HepG2 (cell line): ENCODE measurements around the gene TPRKB. TPM values are rescaled to one million over a fixed set of nuclear protein-coding genes. Genes with fewer than 3 reads are reported as not detected.
A peak's percentile ranks its signal among the peaks of the same experiment; 100 is the strongest.

Source experiments
- AHR ChIP-seq: IDR thresholded peaks from 2 replicates; pipeline ENCODE4 v1.6.1; 2018; ENCODE audit warnings: missing genetic modification reagents, missing compliant biosample characterization
- CEBPZ ChIP-seq: IDR thresholded peaks from 2 replicates; pipeline ENCODE4 v1.6.1; 2012; ENCODE audit warnings: low read length, improper control_type of control experiment
- HIVEP1 ChIP-seq: sonication (generic); formaldehyde crosslinking; IDR thresholded peaks from 2 replicates; pipeline ENCODE4 v1.4.0; 2020; ENCODE audit warnings: mild to moderate bottlenecking, missing genetic modification reagents
- HMGXB4 ChIP-seq, 2 experiments: sonication (generic) in 1 of 2; formaldehyde crosslinking in 1 of 2; IDR thresholded peaks; 2 replicates each; pipeline versions ENCODE4 v1.4.0 to v1.6.1; 2018 to 2020; ENCODE audit warnings: missing genetic modification reagents in 2 of 2, borderline replicate concordance in 1 of 2, low read depth in 1 of 2, mild to moderate bottlenecking in 1 of 2, missing biosample characterization in 1 of 2
- KMT2B ChIP-seq: IDR thresholded peaks from 2 replicates; pipeline ENCODE4 v1.6.1; 2016; ENCODE audit warnings: missing genetic modification reagents, missing compliant biosample characterization
- MLX ChIP-seq: IDR thresholded peaks from 2 replicates; pipeline ENCODE4 v1.6.1; 2016
- NCOA2 ChIP-seq: sonication (generic); formaldehyde crosslinking; IDR thresholded peaks from 2 replicates; pipeline ENCODE4 v1.8.0; 2022; ENCODE audit warnings: inconsistent platforms
- NONO ChIP-seq, 2 experiments: fragments of 450-650 bp in 1 of 2; sonication (generic) in 1 of 2; formaldehyde crosslinking in 1 of 2; IDR thresholded peaks in 1 of 2; conservative IDR thresholded peaks in 1 of 2; 2 replicates each; pipeline versions ENCODE4 v1.6.1 to v1.8.0; 2017 to 2022; ENCODE audit warnings: mild to moderate bottlenecking in 1 of 2, missing genetic modification reagents in 1 of 2, moderate library complexity in 1 of 2
- NR2F1 ChIP-seq, 2 experiments: fragments of 450-650 bp in 1 of 2; formaldehyde crosslinking in 1 of 2; IDR thresholded peaks; 2 replicates each; pipeline versions ENCODE4 v1.5.0 to v1.6.1; 2016 to 2020; ENCODE audit warnings: mild to moderate bottlenecking in 1 of 2, missing compliant biosample characterization in 1 of 2, missing genetic modification reagents in 1 of 2, moderate library complexity in 1 of 2
- RERE ChIP-seq: IDR thresholded peaks from 2 replicates; pipeline ENCODE4 v1.6.1; 2016; ENCODE audit warnings: low read depth, missing genetic modification reagents, missing compliant biosample characterization
- SAP130 ChIP-seq: IDR thresholded peaks from 2 replicates; pipeline ENCODE4 v1.6.1; 2016; ENCODE audit warnings: low read depth
- THYN1 ChIP-seq: sonication (generic); formaldehyde crosslinking; IDR thresholded peaks from 2 replicates; pipeline ENCODE4 v1.8.1; 2023; ENCODE audit warnings: low read depth, mild to moderate bottlenecking, moderate library complexity, missing genetic modification reagents, borderline replicate concordance
- ZNF547 ChIP-seq: sonication (generic); formaldehyde crosslinking; IDR thresholded peaks from 2 replicates; pipeline ENCODE4 v1.5.1; 2020; ENCODE audit warnings: mild to moderate bottlenecking, missing genetic modification reagents
- ZNF713 ChIP-seq: sonication (generic); formaldehyde crosslinking; IDR thresholded peaks from 2 replicates; pipeline ENCODE4 v1.4.0; 2020; ENCODE audit warnings: mild to moderate bottlenecking, missing genetic modification reagents
- ZNF784 ChIP-seq: sonication (generic); formaldehyde crosslinking; IDR thresholded peaks from 2 replicates; pipeline ENCODE4 v1.5.1; 2020; ENCODE audit warnings: missing genetic modification reagents, mild to moderate bottlenecking, borderline replicate concordance
- polyA plus RNA-seq, 8 experiments: library from polyadenylated mRNA; depleted of rRNA in 3 of 8; stranded (reverse) in 7 of 8; unstranded in 1 of 8; fragments of >200 nt; fragmentation: Illumina TruSeq in 4 of 8; extraction: Trizol in 4 of 8; gene quantifications; 2 replicates each; pipeline versions ENCODE4 v1.2.1 to v1.2.3, GENCODE V29; 2011 to 2016; ENCODE audit warnings: low read depth in 4 of 8, missing spikeins in 1 of 8, mixed read lengths in 1 of 8; ENCODE audit not compliant: insufficient read depth in 1 of 8
- total RNA-seq, 5 experiments: library from RNA; depleted of rRNA; stranded (reverse); fragments of >200 nt; fragmentation: Illumina TruSeq; extraction: Trizol; gene quantifications; 2 replicates each; pipeline ENCODE4 v1.2.3, GENCODE V29; 2016; ENCODE audit warnings: low read depth in 1 of 5

The TPRKB gene
- total and polyA plus RNA-seq, 2 of the 13 experiments (the other 11 are each of a cell fraction or from before 2014, with no cell fraction given) = 32.0 to 58.0 TPM

GRCh38 chr2:73779467-73780236 lies 42.5 kb upstream of the TPRKB start, which contains the start of gene DUSP11 (continued):
- TF ChIP-seq RERE (CRISPR knock-in tag) = peak; percentile 22; the same call in 1 of the 2 replicates
- TF ChIP-seq AHR (CRISPR knock-in tag) = peak; percentile 60; the same call in 1 of the 2 replicates
- peak; percentile 85; the same call in 1 of the 2 replicates for TF ChIP-seq ZNF547 (CRISPR knock-in tag)
- no peak for TF ChIP-seq CEBPZ
- TF ChIP-seq NR2F1 (CRISPR knock-in tag; IDR thresholded peaks at IDR 0.05) = no peak
- peak; percentile 74 for TF ChIP-seq KMT2B (CRISPR knock-in tag)
- no peak for TF ChIP-seq NONO (IDR thresholded peaks at IDR 0.05)
- TF ChIP-seq NONO (CRISPR knock-in tag; conservative IDR thresholded peaks at IDR 0.05) = peak; percentile 88
- TF ChIP-seq MLX = peak; percentile 52; the same call in 1 of the 2 replicates
- 0 out of 2 replicates have a peak, but pooled peaks have one; percentile 69 for TF ChIP-seq HIVEP1 (CRISPR knock-in tag)
- 0 out of 2 replicates have a peak, but pooled peaks have one; percentile 29 for TF ChIP-seq NCOA2 (CRISPR knock-in tag)
- no peak for TF ChIP-seq ZNF713
- peak; percentile 93 for TF ChIP-seq SAP130 (CRISPR knock-in tag)
- TF ChIP-seq THYN1 = no peak; the same call in 1 of the 2 replicates
- no peak for TF ChIP-seq ZNF784
- peak; percentile 99 for TF ChIP-seq HMGXB4 (CRISPR knock-in tag; IDR thresholded peaks at IDR 0.05; ENCODE audit: borderline replicate concordance in 1 of 2, low read depth in 1 of 2)
